Measurements from ENCODE around the gene ASPSCR1. TPM values are rescaled to one million over a fixed set of nuclear protein-coding genes. Genes with fewer than 3 reads are reported as not detected.
"Not testable (repeated sequence)": the region's sequence is repeated elsewhere in the genome, so short reads cannot be mapped to it uniquely, and the experiment has no call there.

The ASPSCR1 gene
- polyA plus RNA-seq, 12 donors = 17.2 to 80.2 (median 21.5) TPM; not detected in 1

DNA sequence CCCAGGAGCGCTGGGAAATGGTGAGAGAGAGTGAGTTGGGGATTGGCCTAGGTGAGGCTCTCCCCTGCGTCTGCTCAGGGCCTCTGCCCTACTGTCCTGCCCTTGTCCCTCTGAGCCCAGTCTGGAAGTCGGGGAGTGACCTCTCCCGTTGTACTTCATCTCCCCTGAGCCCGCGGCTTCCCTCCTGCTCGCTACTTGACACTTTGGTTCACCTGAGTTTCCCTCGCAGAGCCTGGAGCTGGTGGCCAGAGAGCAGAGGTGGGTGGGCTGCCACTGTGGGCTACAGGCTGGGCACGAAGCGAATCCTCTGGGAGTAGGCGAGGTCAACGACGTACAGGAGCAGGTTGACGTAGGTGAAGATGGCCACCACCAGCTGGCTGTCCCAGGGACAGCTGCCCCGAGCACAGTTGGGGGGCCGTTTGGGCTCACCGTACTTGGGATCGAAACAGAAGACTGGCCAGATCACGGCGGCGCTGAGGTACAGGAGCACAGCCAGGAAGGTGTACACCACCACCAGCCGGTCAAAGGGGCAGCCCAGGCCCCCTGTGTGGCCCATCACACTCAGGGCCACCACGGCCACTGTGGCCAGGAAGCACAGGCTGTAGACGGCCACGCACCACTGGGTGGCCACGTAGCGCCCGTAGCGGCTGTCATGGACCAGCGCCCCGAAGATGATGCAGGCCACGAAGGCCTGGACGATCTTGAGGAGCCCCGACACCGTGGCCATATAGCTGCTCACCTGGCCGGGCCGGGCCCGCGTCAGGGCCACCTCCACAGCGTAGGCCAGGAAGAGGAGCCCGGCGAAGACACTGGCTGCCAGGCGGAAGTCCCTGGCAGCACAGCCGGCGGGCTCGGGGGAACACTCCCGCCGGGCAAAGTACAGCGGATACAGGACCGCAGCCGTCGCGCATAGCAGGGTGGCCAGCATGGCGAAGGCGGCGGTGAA is 36.6 kb upstream of the ASPSCR1 start:
- no peak for DNase-seq

DNA sequence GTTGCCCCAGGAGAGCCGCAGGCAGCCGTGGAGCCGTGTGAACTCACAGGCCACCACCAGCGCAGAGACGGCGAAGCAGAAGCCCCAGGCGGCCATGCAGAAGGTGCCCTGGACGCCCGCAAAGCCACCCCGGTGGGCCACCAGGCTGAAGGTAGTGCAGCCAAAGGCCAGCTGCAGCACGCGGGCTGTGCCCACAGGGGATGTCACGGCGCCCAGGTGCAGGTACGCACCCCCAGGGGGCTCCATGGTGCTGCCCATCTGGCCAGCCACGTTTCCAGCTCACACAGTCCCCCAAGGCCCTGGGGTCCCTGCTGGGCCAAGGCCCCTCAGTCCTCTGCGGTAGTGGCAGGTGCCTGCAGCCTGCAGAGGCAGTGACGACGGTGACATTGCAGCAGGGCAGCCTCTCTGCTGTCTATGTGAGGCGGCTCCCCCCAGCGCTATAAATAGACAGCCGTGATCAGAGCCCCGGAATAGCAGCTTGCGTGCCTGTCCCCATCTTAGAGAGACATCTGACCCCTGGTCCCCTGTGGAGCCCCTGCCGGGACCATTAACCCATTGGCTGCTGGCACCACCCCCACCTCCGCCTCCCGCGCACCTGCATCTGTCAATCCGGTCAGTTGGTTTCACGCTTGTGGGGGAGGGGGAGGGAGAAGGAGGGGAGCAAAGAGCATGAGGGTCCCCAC is 35.8 kb upstream of the ASPSCR1 start:
- DNase-seq = no peak

- DNase-seq = no peak
Measured at GRCh38 chr17:81942167-81942553, 35.3 kb upstream of the ASPSCR1 start.

GRCh38 chr17:81944858-81945257 is 32.6 kb upstream of the ASPSCR1 start:
- DNase-seq = no peak

DNA sequence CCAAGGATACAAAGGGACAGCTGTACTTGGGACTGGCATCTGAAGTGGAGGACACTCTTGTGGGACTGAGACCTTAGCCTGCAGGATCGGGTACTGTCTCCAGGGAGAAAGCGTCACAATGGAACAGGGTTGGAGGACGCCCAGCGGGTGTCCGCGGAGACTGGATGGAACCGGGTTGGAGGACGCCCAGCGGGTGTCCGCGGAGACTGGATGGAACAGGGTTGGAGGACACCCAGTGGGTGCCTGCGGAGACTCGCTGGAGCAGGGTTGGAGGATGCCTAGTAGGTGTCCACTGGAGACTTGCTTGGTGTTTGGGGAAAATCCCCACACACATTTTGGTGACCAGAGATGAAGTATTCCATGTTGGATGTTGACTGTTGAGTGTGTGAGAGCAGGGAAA is 30.2 kb upstream of the ASPSCR1 start, which contains the start of gene MYADML2:
TSS of gene MYADML2 (minus strand) at position 45 of the 400 bp plus-strand sequence. CDS start 5,492 bp downstream, outside the sequence.
- no peak for DNase-seq

GRCh38 chr17:81948635-81949378 is 28.6 kb upstream of the ASPSCR1 start:
- no peak for DNase-seq

- DNase-seq = no peak
Measured at GRCh38 chr17:81950501-81950900, 26.9 kb upstream of the ASPSCR1 start.

DNA sequence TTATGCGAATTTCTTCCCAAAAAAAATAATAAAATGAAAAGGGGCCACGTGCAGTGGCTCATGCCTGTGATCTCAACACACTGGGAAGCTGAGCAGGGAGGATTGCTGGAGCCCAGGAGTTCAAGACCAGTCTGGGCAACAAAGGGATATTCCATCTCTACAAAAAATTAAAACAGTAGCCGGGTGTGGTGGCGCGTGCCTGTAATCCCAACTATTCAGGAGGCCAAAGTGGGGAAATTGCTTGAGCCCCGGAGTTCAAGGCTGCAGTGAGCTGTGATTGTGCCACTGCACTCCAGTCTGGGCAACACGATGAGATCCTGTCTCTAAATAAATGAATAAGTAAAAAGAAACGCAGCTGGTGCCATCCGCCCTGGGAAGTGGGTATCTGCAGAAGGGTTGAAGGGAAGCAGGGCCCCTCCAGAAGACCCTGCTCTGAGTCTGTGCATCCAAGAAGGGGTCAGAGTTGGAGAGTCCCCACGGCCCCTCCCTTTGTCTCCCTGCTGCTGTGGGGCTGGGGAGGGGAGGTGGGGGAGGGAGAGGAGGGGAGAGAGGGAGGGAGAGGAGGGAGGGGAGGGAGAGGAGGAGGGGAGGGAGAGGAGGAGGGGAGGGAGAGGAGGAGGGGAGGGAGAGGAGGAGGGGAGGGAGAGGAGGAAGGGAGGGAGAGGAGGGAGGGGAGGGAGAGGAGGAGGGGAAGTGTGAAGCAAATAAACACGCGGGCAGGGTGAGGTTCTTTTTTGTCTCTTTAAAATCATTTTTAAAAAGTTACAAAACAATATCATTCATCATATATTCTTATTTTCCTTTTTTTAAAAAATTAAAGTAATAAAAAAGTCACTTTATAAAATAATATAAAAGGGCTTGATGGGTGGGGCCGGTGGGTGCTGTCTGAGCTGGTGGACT is 25.4 kb upstream of the ASPSCR1 start:
- DNase-seq = no peak

DNA sequence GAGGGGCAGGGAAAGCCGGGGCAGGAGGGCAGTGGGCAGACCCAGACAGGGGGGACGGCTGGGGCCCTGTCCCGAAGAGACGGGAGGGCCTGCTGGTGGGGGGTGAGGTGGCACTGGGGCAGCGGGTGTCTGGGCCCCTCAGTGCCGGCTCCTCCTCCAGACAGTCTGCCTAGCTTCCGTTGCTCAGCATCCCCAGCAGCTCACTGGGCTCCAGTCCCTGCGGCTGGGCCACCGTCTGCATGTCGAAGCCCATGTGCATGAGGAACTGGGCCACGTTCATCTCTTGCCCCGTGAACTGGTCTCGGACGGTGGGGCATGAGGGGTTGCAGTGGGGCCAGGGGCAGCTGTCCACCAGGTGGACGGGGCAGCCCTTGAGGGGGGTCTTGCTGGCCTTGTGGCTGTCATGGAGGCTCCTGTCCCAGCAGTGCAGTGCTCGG is 24.6 kb upstream of the ASPSCR1 start:
- DNase-seq = no peak

GRCh38 chr17:81953443-81953842 is 24.0 kb upstream of the ASPSCR1 start:
- not testable (repeated sequence) for DNase-seq

DNA sequence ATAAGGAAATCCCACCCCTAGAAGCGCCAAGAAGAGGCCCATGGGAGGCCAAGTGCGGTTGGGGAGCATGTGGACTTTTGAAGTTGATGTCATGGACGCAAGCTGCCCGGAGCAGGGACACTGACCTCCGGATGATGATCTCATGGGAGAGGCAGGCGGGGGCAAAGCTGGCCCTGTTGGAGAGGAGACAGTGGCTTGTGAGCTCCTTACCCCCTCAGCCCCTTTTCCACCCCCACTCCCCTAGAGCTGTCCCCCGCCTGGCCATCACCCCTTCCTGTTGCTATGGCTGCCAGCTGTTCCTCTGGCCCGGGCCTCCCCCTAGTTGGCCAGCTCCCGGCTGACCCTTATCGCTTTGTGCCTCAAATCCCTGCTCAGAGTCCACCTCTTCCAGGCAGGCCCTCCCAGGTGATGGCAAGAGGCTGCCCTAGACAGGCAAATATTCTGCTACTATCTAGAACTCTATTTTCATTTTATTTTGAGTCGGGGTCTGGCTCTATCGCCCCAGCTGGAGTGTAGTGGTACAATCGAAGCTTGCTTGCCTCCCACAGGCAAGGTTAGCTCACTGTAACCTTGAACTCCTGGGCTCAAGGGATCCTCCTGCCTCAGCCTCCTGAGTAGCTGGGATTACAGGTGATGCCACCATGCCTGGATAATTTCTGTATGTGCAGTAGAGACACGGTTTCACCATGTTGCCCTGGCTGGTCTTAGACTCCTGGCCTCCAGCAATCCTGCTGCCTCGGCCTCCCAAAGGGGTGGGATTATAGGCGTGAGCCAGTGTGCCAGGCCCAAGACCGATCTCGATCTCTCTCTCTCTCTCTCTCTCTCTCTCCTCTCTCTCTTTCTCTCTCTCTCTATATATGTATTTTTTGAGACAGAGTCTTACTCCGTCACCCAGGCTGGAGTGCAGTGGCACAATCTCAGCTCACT is 23.0 kb upstream of the ASPSCR1 start:
- DNase-seq = no peak

GRCh38 chr17:81955058-81955681 is 22.3 kb upstream of the ASPSCR1 start:
- no peak for DNase-seq

DNA sequence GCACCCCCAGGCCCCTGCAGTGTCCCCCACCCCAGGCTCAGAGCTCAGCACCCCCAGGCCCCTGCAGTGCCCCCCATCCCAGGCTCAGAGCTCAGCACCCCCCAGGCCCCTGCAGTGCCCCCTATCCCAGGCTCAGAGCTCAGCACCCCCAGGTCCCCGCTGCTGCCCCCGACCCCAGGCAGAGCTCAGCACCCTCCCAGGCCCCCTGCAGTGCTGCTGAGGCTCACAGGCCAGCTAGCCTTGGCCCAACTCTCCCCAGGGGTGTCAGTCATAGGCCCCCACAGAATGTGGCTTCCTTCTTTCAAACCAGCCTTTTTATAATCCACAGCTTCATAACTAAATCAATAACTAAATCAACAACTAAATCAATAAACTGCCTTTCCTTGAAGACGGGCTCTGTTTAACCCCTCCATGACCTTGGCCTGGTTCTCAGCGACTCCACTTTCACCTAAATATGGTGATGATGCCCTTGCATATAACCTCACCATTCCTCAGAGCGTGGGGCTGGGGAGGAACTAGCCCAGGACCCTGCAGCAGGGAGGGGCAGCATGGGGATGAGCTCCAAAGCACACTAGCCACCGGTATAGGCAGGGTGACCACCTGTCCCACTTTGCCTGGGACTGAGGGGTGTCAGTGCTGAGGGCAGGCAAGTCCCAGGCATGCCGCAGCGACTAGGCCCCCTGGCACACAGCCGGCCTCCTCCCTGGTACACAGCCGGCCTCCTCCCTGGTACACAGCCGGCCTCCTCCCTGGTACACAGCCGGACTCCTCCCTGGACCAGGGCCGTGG is 21.5 kb upstream of the ASPSCR1 start:
- no peak for DNase-seq

DNA sequence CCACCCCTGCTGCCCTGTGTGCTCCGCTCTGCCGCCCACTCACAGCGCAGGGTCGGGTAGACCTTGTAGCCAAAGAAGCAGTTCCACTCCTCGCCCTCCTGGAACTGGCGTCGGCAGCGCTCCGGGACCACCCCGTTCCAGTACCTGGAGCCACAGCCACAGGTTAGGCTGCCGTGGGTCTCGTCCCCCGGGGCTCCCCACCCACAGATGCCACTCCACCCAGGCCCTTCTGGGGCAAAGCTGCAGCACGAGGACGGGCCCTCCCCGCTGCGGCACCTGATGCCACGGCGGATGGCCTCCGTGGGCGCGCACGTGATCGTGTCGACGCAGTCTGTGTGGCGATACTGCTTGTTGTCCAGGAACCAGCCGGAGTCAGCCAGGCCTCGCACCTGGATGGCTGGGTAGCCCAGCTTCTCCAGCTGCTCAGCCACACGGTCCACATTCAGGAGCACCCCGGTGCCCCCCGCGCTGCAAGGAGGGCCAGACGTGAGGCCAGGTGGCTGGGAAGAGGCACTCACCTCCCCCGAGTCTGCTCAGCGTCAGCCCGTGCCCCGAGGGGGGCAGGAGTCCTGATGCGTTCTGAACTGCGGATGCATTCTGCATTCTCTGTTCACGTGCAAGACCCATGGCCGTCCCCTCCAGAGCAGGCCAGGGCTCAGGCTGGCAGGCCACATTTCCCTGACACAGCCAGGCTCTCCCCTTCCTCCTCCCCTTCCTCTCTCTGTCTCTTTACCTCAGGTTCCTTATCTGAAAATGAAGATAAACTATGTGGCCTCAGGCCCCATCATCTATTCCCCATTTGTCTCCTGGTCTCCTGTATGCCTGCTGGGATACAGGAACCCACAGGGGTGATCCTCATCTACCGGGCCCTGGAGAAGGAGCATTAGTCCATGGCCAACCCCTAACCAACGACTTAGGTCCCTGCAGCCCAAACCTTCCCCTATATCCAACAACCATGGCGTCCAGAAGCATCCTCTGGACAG is 20.5 kb upstream of the ASPSCR1 start:
- DNase-seq = no peak

DNA sequence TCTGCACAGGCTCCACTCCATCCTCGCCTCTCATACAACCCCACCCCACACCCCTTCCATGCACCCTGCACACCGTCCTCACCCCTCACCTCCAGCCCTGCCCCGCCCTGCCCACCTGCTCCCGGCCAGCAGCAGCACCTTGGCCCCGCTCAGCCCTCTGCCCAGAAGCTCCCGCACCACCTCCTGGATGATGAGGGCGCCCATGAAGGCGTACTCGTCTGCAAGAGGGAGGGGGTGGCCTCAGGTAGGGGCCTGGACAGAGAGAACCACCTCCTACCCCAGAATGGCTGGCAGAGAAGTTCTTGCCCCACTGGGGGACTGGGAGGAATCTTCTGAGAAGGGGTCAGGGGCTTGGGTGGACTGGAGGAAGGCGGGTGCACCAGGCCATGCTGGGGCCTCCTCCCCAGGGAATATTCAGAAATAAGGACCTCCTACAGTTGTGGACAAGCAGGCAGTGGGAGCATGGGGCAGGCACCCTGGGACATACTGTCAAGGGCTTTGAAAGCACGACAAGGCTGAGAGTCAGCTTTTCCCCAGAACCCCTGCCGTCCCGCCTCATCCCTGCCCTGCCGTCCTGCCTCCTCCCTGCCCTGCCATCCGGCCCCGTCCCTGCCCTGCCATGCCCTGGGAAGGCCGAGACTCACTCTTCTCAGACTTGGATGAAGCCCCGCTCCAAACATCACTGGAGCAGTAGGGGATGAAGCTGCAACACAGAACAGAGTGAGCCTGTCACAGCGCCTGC is 19.6 kb upstream of the ASPSCR1 start:
- no peak for DNase-seq

DNA sequence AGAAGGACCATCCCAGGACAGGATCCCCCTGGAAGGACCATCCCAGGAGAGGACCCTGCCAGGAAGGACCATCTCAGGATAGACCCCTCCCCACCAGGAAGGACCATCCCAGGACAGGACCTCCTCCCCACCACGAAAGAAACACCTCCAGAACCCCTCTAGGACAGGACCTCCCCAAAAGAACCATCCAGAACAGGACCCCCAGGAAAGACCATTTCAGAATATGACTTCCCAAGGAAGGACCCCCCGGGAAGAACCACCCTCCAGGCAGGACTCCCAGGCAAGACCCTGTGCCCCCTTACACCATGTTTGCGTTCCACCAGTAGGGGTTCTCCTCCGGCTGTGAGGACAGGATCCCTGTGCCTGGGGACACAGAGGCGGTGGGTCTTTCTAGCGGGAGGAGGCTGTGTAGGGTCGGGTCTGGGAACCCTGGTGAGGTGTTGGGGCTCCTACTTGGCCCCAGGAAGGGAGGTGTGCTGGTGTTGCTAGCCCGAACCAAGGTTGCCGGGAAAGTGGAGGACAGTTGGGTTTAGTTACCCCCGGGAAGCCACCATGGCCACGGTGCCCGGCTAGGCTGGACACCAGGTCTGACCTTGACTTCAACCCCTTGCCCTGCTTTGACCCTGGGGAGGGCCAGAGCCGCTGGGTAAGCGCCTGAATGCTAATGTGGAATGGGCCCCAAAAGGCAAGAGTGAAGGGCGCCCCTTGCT is 18.6 kb upstream of the ASPSCR1 start:
- no peak for DNase-seq

Measured in muscle of arm (tissue), 12 donors.